Endothelial cell of umbilical vein (primary cell): ENCODE data around the gene TARP.

Source experiments
- BruUV-seq: library from RNA; stranded (reverse); fragments of 400-500 nt; replicated peaks from 2 replicates; lab custom pipeline; 2021; lab: Mats Ljungman, UMichigan
- CTCF ChIA-PET: fragments of 300-600, 350-600 bp; sonication (Branson Sonifier 250); formaldehyde crosslinking; loops from one replicate; lab custom pipeline; 2021; ENCODE audit warnings: antibody characterized with exemption, inconsistent platforms; lab: Charles Lee
- POLR2A ChIA-PET: fragments of 300-600, 350-600 bp; sonication (Branson Sonifier 250); formaldehyde crosslinking; loops from one replicate; lab custom pipeline; 2021; ENCODE audit warnings: antibody characterized with exemption, inconsistent platforms; lab: Charles Lee
- DNase-seq: peaks from one replicate; pipeline ENCODE4 v3.0.0-alpha.2; 2011; ENCODE audit warnings: low read depth, low spot score
- FAIRE-seq: peaks from 2 replicates; lab custom pipeline; 2011; peaks lifted over from hg19 to GRCh38; lab: Jason Lieb, UNC
- H2AFZ ChIP-seq: 2 replicates; pipeline ENCODE4 v1.6.0; 2012; ENCODE audit warnings: low read depth, low read length, control low read depth, inconsistent platforms
- H3K27ac ChIP-seq: 2 replicates; pipeline ENCODE4 v1.5.1; 2011; ENCODE audit warnings: low read depth, mild to moderate bottlenecking, control low read depth, low read length, moderate library complexity; ENCODE audit not compliant: insufficient read depth
- H3K27me3 ChIP-seq, 2 experiments: 2 replicates each; pipeline versions ENCODE4 v1.6.0 to v1.6.1; 2011; ENCODE audit warnings: low read length in 2 of 2, mixed read lengths in 1 of 2; ENCODE audit not compliant: control insufficient read depth in 2 of 2, insufficient read depth in 2 of 2
- H3K36me3 ChIP-seq, 2 experiments: 2 replicates in 1 of 2; 3 replicates in 1 of 2; pipeline ENCODE4 v1.5.1; 2011; ENCODE audit warnings: low read length in 2 of 2, mild to moderate bottlenecking in 1 of 2, moderate library complexity in 1 of 2; ENCODE audit not compliant: control insufficient read depth in 2 of 2, insufficient read depth in 2 of 2; ENCODE audit errors: extremely low read depth in 1 of 2
- H3K4me1 ChIP-seq: 3 replicates; pipeline ENCODE4 v1.5.1; 2011; ENCODE audit warnings: mild to moderate bottlenecking, low read length; ENCODE audit not compliant: control insufficient read depth, insufficient read depth; ENCODE audit errors: extremely low read depth
- H3K4me2 ChIP-seq: 2 replicates; pipeline ENCODE4 v1.6.1; 2011; ENCODE audit warnings: low read length, control low read depth, mixed read lengths; ENCODE audit not compliant: insufficient read depth
- H3K4me3 ChIP-seq, 3 experiments: fragments of 200-600 bp in 1 of 3; sonication (generic), shearing (Covaris generic) in 1 of 3; replicated peaks in 1 of 3; 2 replicates each; pipeline ENCODE4 v1.5.1; 2011 to 2016; ENCODE audit warnings: control low read depth in 3 of 3, low read length in 3 of 3, mild to moderate bottlenecking in 2 of 3, inconsistent platforms in 1 of 3, low read depth in 1 of 3, moderate library complexity in 1 of 3; ENCODE audit not compliant: insufficient read depth in 1 of 3
- H3K79me2 ChIP-seq: 2 replicates; pipeline ENCODE4 v1.6.0; 2012; ENCODE audit warnings: low read length, inconsistent platforms; ENCODE audit not compliant: control insufficient read depth, insufficient read depth
- H3K9ac ChIP-seq: replicated peaks from 2 replicates; pipeline ENCODE3; 2011; ENCODE audit warnings: low read length, control low read depth; ENCODE audit not compliant: insufficient read depth; ENCODE audit errors: extremely low read depth
- H3K9me1 ChIP-seq: replicated peaks from 3 replicates; pipeline ENCODE4 v1.6.0; 2011; ENCODE audit warnings: mild to moderate bottlenecking, low read length; ENCODE audit not compliant: control insufficient read depth, insufficient read depth; ENCODE audit errors: extremely low read depth
- H3K9me3 ChIP-seq: replicated peaks from 2 replicates; pipeline ENCODE4 v1.5.1; 2012; ENCODE audit warnings: low read length, inconsistent platforms; ENCODE audit not compliant: control insufficient read depth, insufficient read depth
- H4K20me1 ChIP-seq: replicated peaks from 2 replicates; pipeline ENCODE3; 2011; ENCODE audit warnings: mild to moderate bottlenecking, low read length; ENCODE audit not compliant: control insufficient read depth, insufficient read depth; ENCODE audit errors: extremely low read depth
- EZH2 ChIP-seq: IDR thresholded peaks from 2 replicates; pipeline ENCODE4 v1.6.1; 2012; ENCODE audit warnings: borderline replicate concordance, low read depth, mild to moderate bottlenecking, moderate library complexity, low read length, inconsistent platforms; ENCODE audit not compliant: severe bottlenecking
- FOS ChIP-seq: IDR thresholded peaks from 2 replicates; pipeline ENCODE4 v1.6.1; 2011; ENCODE audit warnings: mild to moderate bottlenecking, low read length, moderate library complexity, borderline replicate concordance; ENCODE audit not compliant: insufficient read depth
- GATA2 ChIP-seq: IDR thresholded peaks from 2 replicates; pipeline ENCODE4 v1.7.0; 2011; ENCODE audit warnings: low read depth, mild to moderate bottlenecking, moderate library complexity, mixed read lengths, low read length; ENCODE audit not compliant: insufficient read length, insufficient read depth
- JUN ChIP-seq: IDR thresholded peaks from 2 replicates; pipeline ENCODE4 v1.6.1; 2011; ENCODE audit warnings: borderline replicate concordance, low read depth; ENCODE audit not compliant: insufficient read length, insufficient read depth
- MAX ChIP-seq: IDR thresholded peaks from 2 replicates; pipeline ENCODE4 v1.6.1; 2011; ENCODE audit not compliant: insufficient read depth, insufficient read length
- MYC ChIP-seq: IDR thresholded peaks from one replicate; pipeline ENCODE4 v1.6.1; 2011; ENCODE audit warnings: mild to moderate bottlenecking, low read depth, low read length
- POLR2A ChIP-seq: IDR thresholded peaks from 2 replicates; pipeline ENCODE4 v1.6.1; 2012; ENCODE audit warnings: low read depth, mild to moderate bottlenecking, control low read depth, low read length
- POLR2AphosphoS5 ChIP-seq: IDR thresholded peaks from 2 replicates; pipeline ENCODE4 v1.6.1; 2012; ENCODE audit warnings: low read depth, mild to moderate bottlenecking, control low read depth, low read length, moderate library complexity; ENCODE audit not compliant: insufficient read depth
- dilution Hi-C: fragments of 300-500 bp; cut with MboI; formaldehyde crosslinking; loops from one replicate; pipeline ENCODE4 v1.15.0; 2019; ENCODE audit warnings: low sequenced_read_pairs; ENCODE audit not compliant: extremely low pct_ligation_motif_present
- intact Hi-C: fragments of 100-400 bp; cut with micrococcal nuclease; formaldehyde crosslinking; loops from one replicate; pipeline ENCODE4 v1.10.0; 2022
- TF ChIP-seq, protein P1 (sequence below), 2 donors: IDR thresholded peaks; 1 replicate in 1 of 2; 2 replicates in 1 of 2; pipeline ENCODE4 v1.5.1; 2011; ENCODE audit warnings: low read length in 2 of 2, mild to moderate bottlenecking in 2 of 2, moderate library complexity in 2 of 2, control low read depth in 1 of 2, inconsistent platforms in 1 of 2, low read depth in 1 of 2; ENCODE audit not compliant: insufficient read depth in 1 of 2; ENCODE audit errors: extremely low read depth in 1 of 2

The TARP gene

DNA sequence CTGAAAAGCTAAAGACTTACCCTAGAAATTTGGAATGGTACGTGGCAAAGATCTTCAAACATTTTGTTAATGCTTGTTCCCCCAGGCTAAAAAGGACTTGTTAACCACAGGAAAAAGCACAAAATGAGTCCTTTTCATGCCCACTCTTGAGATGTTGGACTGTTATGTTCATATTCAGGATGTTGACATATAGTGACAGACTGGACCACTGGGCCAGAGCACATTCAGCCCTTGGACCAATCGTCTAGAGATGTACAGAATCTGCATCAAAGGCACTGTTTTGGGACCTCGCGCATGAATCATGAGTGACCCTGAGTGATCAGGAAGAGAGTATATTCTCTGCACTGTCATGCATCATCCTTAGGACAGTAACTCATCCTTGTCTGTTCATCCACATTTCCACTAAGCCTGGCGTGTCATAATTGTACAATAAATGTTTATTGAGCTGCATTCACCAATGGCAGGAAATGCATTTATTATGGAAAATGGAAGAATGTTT lies 25.3 kb downstream of the TARP start:
- TF ChIP-seq, protein P1, sequence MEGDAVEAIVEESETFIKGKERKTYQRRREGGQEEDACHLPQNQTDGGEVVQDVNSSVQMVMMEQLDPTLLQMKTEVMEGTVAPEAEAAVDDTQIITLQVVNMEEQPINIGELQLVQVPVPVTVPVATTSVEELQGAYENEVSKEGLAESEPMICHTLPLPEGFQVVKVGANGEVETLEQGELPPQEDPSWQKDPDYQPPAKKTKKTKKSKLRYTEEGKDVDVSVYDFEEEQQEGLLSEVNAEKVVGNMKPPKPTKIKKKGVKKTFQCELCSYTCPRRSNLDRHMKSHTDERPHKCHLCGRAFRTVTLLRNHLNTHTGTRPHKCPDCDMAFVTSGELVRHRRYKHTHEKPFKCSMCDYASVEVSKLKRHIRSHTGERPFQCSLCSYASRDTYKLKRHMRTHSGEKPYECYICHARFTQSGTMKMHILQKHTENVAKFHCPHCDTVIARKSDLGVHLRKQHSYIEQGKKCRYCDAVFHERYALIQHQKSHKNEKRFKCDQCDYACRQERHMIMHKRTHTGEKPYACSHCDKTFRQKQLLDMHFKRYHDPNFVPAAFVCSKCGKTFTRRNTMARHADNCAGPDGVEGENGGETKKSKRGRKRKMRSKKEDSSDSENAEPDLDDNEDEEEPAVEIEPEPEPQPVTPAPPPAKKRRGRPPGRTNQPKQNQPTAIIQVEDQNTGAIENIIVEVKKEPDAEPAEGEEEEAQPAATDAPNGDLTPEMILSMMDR (IDR thresholded peaks at IDR 0.05; ENCODE audit: extremely low read depth in 1 of 2, insufficient read depth in 1 of 2, low read depth in 1 of 2, low read length in 2 of 2): no peak
- TF ChIP-seq POLR2AphosphoS5 (no peak), EZH2 (no peak), JUN (no peak), GATA2 (no peak), MYC (no peak), POLR2A (no peak), MAX (no peak), FOS (no peak)
- no peak overlapping the region for H3K27ac ChIP-seq
- no peaks in the 10 kb centered on the region for H3K9me3 ChIP-seq
- no peak overlapping the region for H3K4me2 ChIP-seq
- H3K79me2 ChIP-seq: no peaks in the 10 kb centered on the region
- H3K9ac ChIP-seq: no peak overlapping the region
- H3K36me3 ChIP-seq: no peaks in the 10 kb centered on the region
- no peaks in the 10 kb centered on the region for H4K20me1 ChIP-seq
- no peak overlapping the region for H3K4me3 ChIP-seq
- FAIRE-seq (no peak), DNase-seq (no peak)
- peaks cover 3 to 4% of the 10 kb centered on the region in 2 experiments for H3K27me3 ChIP-seq
- BruUV-seq: no TSS peak
- intact Hi-C loops (no loop called here), dilution Hi-C loops (no loop called here)
- no peak overlapping the region for H2AFZ ChIP-seq
- H3K9me1 ChIP-seq: no peaks in the 10 kb centered on the region
- CTCF ChIA-PET: no interaction called here
- POLR2A ChIA-PET: no interaction called here
- no peaks in the 10 kb centered on the region for H3K4me1 ChIP-seq
